Superior temporal gyrus (tissue), 1 donor: ENCODE data around the gene NMRK2.
"Not testable (repeated sequence)": the region's sequence is repeated elsewhere in the genome, so short reads cannot be mapped to it uniquely, and the experiment has no call there.

Source experiments
- DNase-seq: peaks from one replicate; pipeline ENCODE4 v3.0.0-alpha.2; 2016; ENCODE audit errors: extremely low spot score

NMRK2 gene

GRCh38 chr19:3964256-3965194, 31.7 kb downstream of the NMRK2 start:
- DNase-seq = no peak

- DNase-seq = no peak
Observed at GRCh38 chr19:3966051-3967017, 33.5 kb downstream of the NMRK2 start.

- not testable (repeated sequence) for DNase-seq
Observed at GRCh38 chr19:3967983-3968382, 35.1 kb downstream of the NMRK2 start.

GRCh38 chr19:3968556-3969434, 35.9 kb downstream of the NMRK2 start:
- no peak for DNase-seq

GRCh38 chr19:3969435-3970312, 36.8 kb downstream of the NMRK2 start:
- DNase-seq = no peak

GRCh38 chr19:3970313-3970807, 37.5 kb downstream of the NMRK2 start:
- DNase-seq = no peak

- peak; percentile 98 for DNase-seq
Observed at GRCh38 chr19:3970808-3971598, 38.1 kb downstream of the NMRK2 start, which contains the start of gene DAPK3. Gene DAPK3, minus strand, starts transcription at chr19:3971099. Its CDS starts 1,364 bp downstream, at chr19:3969735.

- DNase-seq = no peak
Observed at GRCh38 chr19:3975144-3975543, 42.3 kb downstream of the NMRK2 start.

- no peak for DNase-seq
Observed at GRCh38 chr19:3975637-3976087, 42.8 kb downstream of the NMRK2 start.

- DNase-seq = no peak
Observed at GRCh38 chr19:3976495-3977241, 43.8 kb downstream of the NMRK2 start.

- no peak for DNase-seq
Observed at GRCh38 chr19:3977242-3978143, 44.6 kb downstream of the NMRK2 start.

- DNase-seq = no peak
Observed at GRCh38 chr19:3978145-3978544, 45.3 kb downstream of the NMRK2 start.

GRCh38 chr19:3979289-3979673, 46.4 kb downstream of the NMRK2 start:
- DNase-seq = no peak

- DNase-seq = no peak
Observed at GRCh38 chr19:3979674-3980352, 46.9 kb downstream of the NMRK2 start.

- DNase-seq = no peak
Observed at GRCh38 chr19:3980353-3981251, 47.7 kb downstream of the NMRK2 start.

GRCh38 chr19:3981373-3981735, 48.5 kb downstream of the NMRK2 start:
- DNase-seq = no peak
